Measurements from ENCODE around the gene TMEM242. TPM values are rescaled to one million over a fixed set of nuclear protein-coding genes. Genes with fewer than 3 reads are reported as not detected.

Gene TMEM242
- total RNA-seq: 5.5 and 8.5 TPM in 2 replicates

GRCh38 chr6:157323255-157323965 lies at the start of gene TMEM242:
TSS of gene TMEM242 (minus strand) at chr6:157323519. CDS start at chr6:157323499, 20 bp downstream.

Other genes with a start within 250 kb of the TMEM242 start
- gene ZDHHC14, start 57.7 kb upstream of the TMEM242 start, total RNA-seq: 5.0 and 6.5 TPM in 2 replicates

Data from endothelial cell of coronary artery (primary cell).